ENCODE results near the gene HSD17B12.

GRCh38 chr11:43802509-43802908, 122.0 kb downstream of the HSD17B12 start:
- TF ChIP-seq POLR2AphosphoS5 (IDR thresholded peaks at IDR 0.05) (no peak), POLR2A (IDR thresholded peaks at IDR 0.05; ENCODE audit: low read depth) (no peak), CTCF (IDR thresholded peaks at IDR 0.05) (no peak), EP300 (IDR thresholded peaks at IDR 0.05) (no peak)
